ENCODE results near the gene NOL3. TPM values are rescaled to one million over a fixed set of nuclear protein-coding genes. Genes with fewer than 3 reads are reported as not detected.
A peak's percentile ranks its signal among the peaks of the same experiment; 100 is the strongest.

The NOL3 gene
- total and polyA plus RNA-seq, 2 of the 4 experiments (the other 2 are of a cell fraction), result 6.1 to 17.2 TPM

DNA sequence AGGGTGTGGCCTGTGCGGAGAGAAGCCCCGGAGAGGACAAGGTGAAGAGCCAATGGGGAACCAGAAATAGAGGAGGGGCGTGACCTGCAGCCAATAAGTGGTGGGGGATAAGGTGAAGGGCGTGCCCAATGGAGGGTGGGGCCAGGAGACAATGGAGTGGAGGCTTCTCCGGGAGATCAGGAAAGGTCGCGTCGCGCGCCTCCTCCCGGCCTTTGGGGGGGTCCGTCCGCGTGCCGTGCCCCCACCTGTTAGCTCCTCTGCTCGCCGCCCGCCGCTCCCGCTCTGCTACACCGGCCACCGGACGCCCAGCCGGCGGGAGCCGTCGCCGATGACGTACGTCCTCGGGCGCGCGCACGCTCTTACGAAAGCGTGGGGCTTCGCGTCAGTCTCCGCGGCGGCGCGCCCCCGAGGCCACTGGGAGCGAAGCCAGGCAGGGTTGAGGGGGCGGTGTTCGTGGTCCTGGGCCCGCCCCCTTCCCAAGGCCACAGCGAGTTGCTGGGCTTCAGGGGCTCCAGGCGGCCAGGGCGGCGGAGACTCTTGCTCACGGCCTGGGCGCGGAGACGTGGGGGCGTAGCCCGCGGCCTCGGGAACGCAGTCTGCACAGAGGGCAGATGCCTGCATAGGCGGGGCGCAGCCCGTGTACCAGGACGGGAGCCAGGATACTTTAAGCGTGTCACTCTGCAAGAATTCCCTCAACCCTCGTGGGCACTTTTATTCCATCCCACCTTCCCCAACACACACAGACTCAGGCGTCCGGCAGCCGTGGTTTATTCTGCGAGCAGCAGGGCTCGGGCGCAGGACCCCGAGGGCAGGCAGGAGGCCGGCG is 13.5 kb downstream of the NOL3 start, which contains the start of gene MATCAP1 (continued):
- TF ChIP-seq CHD1 (IDR thresholded peaks at IDR 0.05; ENCODE audit: low read depth, low read length) (peak; percentile 59; the same call in 1 of the 2 replicates), RFX5 (IDR thresholded peaks at IDR 0.05; ENCODE audit: low read depth, low read length) (no peak), POLR2A (IDR thresholded peaks at IDR 0.05; ENCODE audit: low read depth, low read length) (peak; percentile 90), MAZ (IDR thresholded peaks at IDR 0.05; ENCODE audit: borderline replicate concordance, low read depth, low read length) (peak; percentile 63)

DNA sequence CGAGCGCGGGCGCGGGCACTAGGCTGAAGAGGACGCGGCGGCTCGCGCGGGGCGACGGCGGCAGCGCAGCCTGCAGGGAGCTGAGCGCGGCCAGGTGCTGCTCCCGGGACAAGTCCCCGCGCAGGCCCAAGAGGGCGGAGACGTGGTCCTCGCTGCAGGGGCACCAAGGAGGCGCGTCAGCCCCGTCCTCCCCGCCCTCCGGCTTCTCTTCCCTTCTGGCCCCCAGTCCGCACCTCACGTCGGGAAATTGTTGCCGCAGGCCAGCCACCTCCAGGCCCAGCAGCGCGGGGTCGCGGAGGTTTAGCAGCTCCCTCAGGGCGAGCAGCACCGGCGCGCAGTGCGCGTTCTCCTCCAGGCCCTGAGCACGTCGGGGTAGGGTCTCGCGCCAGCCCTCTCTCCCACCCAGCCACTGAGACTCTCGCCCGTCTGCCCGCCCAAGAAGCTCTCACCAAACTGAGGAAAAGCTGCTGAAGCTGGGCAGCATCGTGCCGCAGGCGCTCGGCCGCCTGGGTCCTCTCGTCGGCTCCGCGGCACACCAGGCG is 14.2 kb downstream of the NOL3 start:
- no peak overlapping the region for H4K5ac ChIP-seq (ENCODE audit: low read depth, low read length)
- peaks cover 11% of the 10 kb centered on the region for H3K4me1 ChIP-seq (ENCODE audit: control insufficient read depth, insufficient read depth, low read length)
- H3K14ac ChIP-seq (replicated peaks; ENCODE audit: low read depth, low read length), result no peak overlapping the region
- no peak overlapping the region for H4K8ac ChIP-seq (ENCODE audit: low read depth in 2 of 2, low read length in 2 of 2)
- 12% methylated on average over 42 of the region's 59 CpGs; no CpG with 5 or more reads in 1 of the 2 experiments for WGBS, 2 experiments (ENCODE audit: extremely low coverage in 2 of 2, insufficient read length in 1 of 2)
- intact Hi-C loops (cut with micrococcal nuclease), result loop anchor here (10.0 kb wide), 1 partner anchor 170 kb away; no protein-coding TSS in a partner anchor
- no peak overlapping the region for H2BK15ac ChIP-seq (ENCODE audit: low read depth, low read length)
- H3K4ac ChIP-seq (ENCODE audit: low read depth, low read length), result no peak overlapping the region
- peak overlapping the region; percentile 97 for H2AFZ ChIP-seq (replicated peaks; ENCODE audit: low read length, poor library complexity)
- dilution Hi-C loops (cut with HindIII; ENCODE audit: low sequenced_read_pairs, unreplicated experiment), result no loop called here
- ATAC-seq (ENCODE audit: low read depth) (no peak), DNase-seq (no peak)
- H3K9me1 ChIP-seq (ENCODE audit: insufficient read depth, low read length), result peaks cover 13% of the 10 kb centered on the region
- POLR2A ChIA-PET (ENCODE audit: unreplicated experiment), result no interaction called here
- H2AK5ac ChIP-seq (ENCODE audit: low read depth, low read length), result no peak overlapping the region
- H3K56ac ChIP-seq (ENCODE audit: extremely low read depth, insufficient read depth, low read length), result no peak overlapping the region
- H2BK5ac ChIP-seq (ENCODE audit: low read depth, low read length, poor library complexity, severe bottlenecking), result peak overlapping the region; percentile 37
- no peaks in the 10 kb centered on the region; the same call in 1 of the 2 replicates for H3K36me3 ChIP-seq (ENCODE audit: control insufficient read depth, insufficient read depth, low read length)
- no peak overlapping the region for H4K91ac ChIP-seq (ENCODE audit: insufficient read depth, low read depth, low read length)
- CTCF ChIA-PET, result interaction anchor here (0.6 to 1.5 kb wide), 11 partner anchors 8 to 354 kb away, joined by 3 to 8 read pairs (median 4); partner anchors contain the start of genes B3GNT9, FHOD1, NAE1 and NOL3
- no TSS peak for BruUV-seq (replicated peaks)
- 0 out of 2 replicates have a peak overlapping the region, but pooled peaks have one; percentile 25 for H3K23ac ChIP-seq (ENCODE audit: low read depth, low read length)
- no peaks in the 10 kb centered on the region for H3K27me3 ChIP-seq (ENCODE audit: control insufficient read depth, insufficient read depth, low read length)
- H3K9me3 ChIP-seq (ENCODE audit: control insufficient read depth, insufficient read depth, low read length), result no peaks in the 10 kb centered on the region
- H3K4me3 ChIP-seq (ENCODE audit: insufficient read depth, low read depth, low read length), result peak overlapping the region; percentile 62
- no peak overlapping the region for H2BK20ac ChIP-seq (ENCODE audit: low read depth, low read length)
- H3K18ac ChIP-seq (ENCODE audit: low read depth, low read length), result no peak overlapping the region
- H4K20me1 ChIP-seq (ENCODE audit: insufficient read depth, low read length), result peaks cover 14% of the 10 kb centered on the region
- no peak overlapping the region for H3K9ac ChIP-seq (ENCODE audit: low read depth, low read length)
- in situ Hi-C loops (cut with MboI; ENCODE audit: low sequenced_read_pairs), result no loop called here
- peaks cover 19 to 31% of the 10 kb centered on the region in 2 experiments for H3K79me1 ChIP-seq (ENCODE audit: low read depth in 1 of 2, low read length in 2 of 2)
- H2BK120ac ChIP-seq (ENCODE audit: low read depth, low read length), result no peak overlapping the region
- peak overlapping the region; percentile 65 for H3K4me2 ChIP-seq (ENCODE audit: low read depth, low read length)
- no peak overlapping the region for H2AK9ac ChIP-seq (replicated peaks; ENCODE audit: low read depth, low read length, poor library complexity)
- no peak overlapping the region; the same call in 1 of the 2 replicates for H3K27ac ChIP-seq (ENCODE audit: insufficient read depth, low read length)
- TF ChIP-seq RCOR1 (IDR thresholded peaks at IDR 0.05; ENCODE audit: insufficient replicate concordance, low read length), result no peak
- no peak for TF ChIP-seq CHD1 (IDR thresholded peaks at IDR 0.05; ENCODE audit: low read depth, low read length)
- TF ChIP-seq MAFK (IDR thresholded peaks at IDR 0.05; ENCODE audit: low read depth, low read length), result no peak
- TF ChIP-seq RFX5 (IDR thresholded peaks at IDR 0.05; ENCODE audit: low read depth, low read length), result no peak
- TF ChIP-seq CEBPB (IDR thresholded peaks at IDR 0.05; ENCODE audit: low read depth, low read length), result no peak
- no peak for TF ChIP-seq MXI1 (IDR thresholded peaks at IDR 0.05; ENCODE audit: borderline replicate concordance, low read depth, low read length)
- TF ChIP-seq, protein P1, sequence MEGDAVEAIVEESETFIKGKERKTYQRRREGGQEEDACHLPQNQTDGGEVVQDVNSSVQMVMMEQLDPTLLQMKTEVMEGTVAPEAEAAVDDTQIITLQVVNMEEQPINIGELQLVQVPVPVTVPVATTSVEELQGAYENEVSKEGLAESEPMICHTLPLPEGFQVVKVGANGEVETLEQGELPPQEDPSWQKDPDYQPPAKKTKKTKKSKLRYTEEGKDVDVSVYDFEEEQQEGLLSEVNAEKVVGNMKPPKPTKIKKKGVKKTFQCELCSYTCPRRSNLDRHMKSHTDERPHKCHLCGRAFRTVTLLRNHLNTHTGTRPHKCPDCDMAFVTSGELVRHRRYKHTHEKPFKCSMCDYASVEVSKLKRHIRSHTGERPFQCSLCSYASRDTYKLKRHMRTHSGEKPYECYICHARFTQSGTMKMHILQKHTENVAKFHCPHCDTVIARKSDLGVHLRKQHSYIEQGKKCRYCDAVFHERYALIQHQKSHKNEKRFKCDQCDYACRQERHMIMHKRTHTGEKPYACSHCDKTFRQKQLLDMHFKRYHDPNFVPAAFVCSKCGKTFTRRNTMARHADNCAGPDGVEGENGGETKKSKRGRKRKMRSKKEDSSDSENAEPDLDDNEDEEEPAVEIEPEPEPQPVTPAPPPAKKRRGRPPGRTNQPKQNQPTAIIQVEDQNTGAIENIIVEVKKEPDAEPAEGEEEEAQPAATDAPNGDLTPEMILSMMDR (conservative IDR thresholded peaks at IDR 0.05; ENCODE audit: low read depth, low read length), result no peak
- no peak for TF ChIP-seq SMC3 (IDR thresholded peaks at IDR 0.05; ENCODE audit: low read depth, low read length)
- TF ChIP-seq BHLHE40 (IDR thresholded peaks at IDR 0.05; ENCODE audit: low read depth, low read length), result no peak
- no peak for TF ChIP-seq RAD21 (IDR thresholded peaks at IDR 0.05; ENCODE audit: low read length)
- TF ChIP-seq, protein P2, sequence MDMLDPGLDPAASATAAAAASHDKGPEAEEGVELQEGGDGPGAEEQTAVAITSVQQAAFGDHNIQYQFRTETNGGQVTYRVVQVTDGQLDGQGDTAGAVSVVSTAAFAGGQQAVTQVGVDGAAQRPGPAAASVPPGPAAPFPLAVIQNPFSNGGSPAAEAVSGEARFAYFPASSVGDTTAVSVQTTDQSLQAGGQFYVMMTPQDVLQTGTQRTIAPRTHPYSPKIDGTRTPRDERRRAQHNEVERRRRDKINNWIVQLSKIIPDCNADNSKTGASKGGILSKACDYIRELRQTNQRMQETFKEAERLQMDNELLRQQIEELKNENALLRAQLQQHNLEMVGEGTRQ (IDR thresholded peaks at IDR 0.05; ENCODE audit: low read depth, low read length), result no peak
